Endothelial cell of umbilical vein (primary cell): ENCODE results near the gene PNCK. TPM values are rescaled to one million over a fixed set of nuclear protein-coding genes. Genes with fewer than 3 reads are reported as not detected.

Experiments
- BruUV-seq: library from RNA; stranded (reverse); fragments of 400-500 nt; replicated peaks from 2 replicates; lab custom pipeline; 2021; lab: Mats Ljungman, UMichigan
- CTCF ChIA-PET: fragments of 300-600, 350-600 bp; sonication (Branson Sonifier 250); formaldehyde crosslinking; loops from one replicate; lab custom pipeline; 2021; ENCODE audit warnings: antibody characterized with exemption, inconsistent platforms; lab: Charles Lee
- POLR2A ChIA-PET: fragments of 300-600, 350-600 bp; sonication (Branson Sonifier 250); formaldehyde crosslinking; loops from one replicate; lab custom pipeline; 2021; ENCODE audit warnings: antibody characterized with exemption, inconsistent platforms; lab: Charles Lee
- DNase-seq: peaks from one replicate; pipeline ENCODE4 v3.0.0-alpha.2; 2011; ENCODE audit warnings: low read depth, low spot score
- FAIRE-seq: peaks from 2 replicates; lab custom pipeline; 2011; peaks lifted over from hg19 to GRCh38; lab: Jason Lieb, UNC
- H2AFZ ChIP-seq: 2 replicates; pipeline ENCODE4 v1.6.0; 2012; ENCODE audit warnings: low read depth, low read length, control low read depth, inconsistent platforms
- H3K27ac ChIP-seq: 2 replicates; pipeline ENCODE4 v1.5.1; 2011; ENCODE audit warnings: low read depth, mild to moderate bottlenecking, control low read depth, low read length, moderate library complexity; ENCODE audit not compliant: insufficient read depth
- H3K27me3 ChIP-seq, 2 experiments: 2 replicates each; pipeline versions ENCODE4 v1.6.0 to v1.6.1; 2011; ENCODE audit warnings: low read length in 2 of 2, mixed read lengths in 1 of 2; ENCODE audit not compliant: control insufficient read depth in 2 of 2, insufficient read depth in 2 of 2
- H3K36me3 ChIP-seq, 2 experiments: 2 replicates in 1 of 2; 3 replicates in 1 of 2; pipeline ENCODE4 v1.5.1; 2011; ENCODE audit warnings: low read length in 2 of 2, mild to moderate bottlenecking in 1 of 2, moderate library complexity in 1 of 2; ENCODE audit not compliant: control insufficient read depth in 2 of 2, insufficient read depth in 2 of 2; ENCODE audit errors: extremely low read depth in 1 of 2
- H3K4me1 ChIP-seq: 3 replicates; pipeline ENCODE4 v1.5.1; 2011; ENCODE audit warnings: mild to moderate bottlenecking, low read length; ENCODE audit not compliant: control insufficient read depth, insufficient read depth; ENCODE audit errors: extremely low read depth
- H3K4me2 ChIP-seq: 2 replicates; pipeline ENCODE4 v1.6.1; 2011; ENCODE audit warnings: low read length, control low read depth, mixed read lengths; ENCODE audit not compliant: insufficient read depth
- H3K4me3 ChIP-seq, 3 experiments: fragments of 200-600 bp in 1 of 3; sonication (generic), shearing (Covaris generic) in 1 of 3; replicated peaks in 1 of 3; 2 replicates each; pipeline ENCODE4 v1.5.1; 2011 to 2016; ENCODE audit warnings: control low read depth in 3 of 3, low read length in 3 of 3, mild to moderate bottlenecking in 2 of 3, inconsistent platforms in 1 of 3, low read depth in 1 of 3, moderate library complexity in 1 of 3; ENCODE audit not compliant: insufficient read depth in 1 of 3
- H3K79me2 ChIP-seq: 2 replicates; pipeline ENCODE4 v1.6.0; 2012; ENCODE audit warnings: low read length, inconsistent platforms; ENCODE audit not compliant: control insufficient read depth, insufficient read depth
- H3K9ac ChIP-seq: replicated peaks from 2 replicates; pipeline ENCODE3; 2011; ENCODE audit warnings: low read length, control low read depth; ENCODE audit not compliant: insufficient read depth; ENCODE audit errors: extremely low read depth
- H3K9me1 ChIP-seq: replicated peaks from 3 replicates; pipeline ENCODE4 v1.6.0; 2011; ENCODE audit warnings: mild to moderate bottlenecking, low read length; ENCODE audit not compliant: control insufficient read depth, insufficient read depth; ENCODE audit errors: extremely low read depth
- H3K9me3 ChIP-seq: replicated peaks from 2 replicates; pipeline ENCODE4 v1.5.1; 2012; ENCODE audit warnings: low read length, inconsistent platforms; ENCODE audit not compliant: control insufficient read depth, insufficient read depth
- H4K20me1 ChIP-seq: replicated peaks from 2 replicates; pipeline ENCODE3; 2011; ENCODE audit warnings: mild to moderate bottlenecking, low read length; ENCODE audit not compliant: control insufficient read depth, insufficient read depth; ENCODE audit errors: extremely low read depth
- CTCF ChIP-seq, 2 donors: IDR thresholded peaks; 1 replicate in 1 of 2; 2 replicates in 1 of 2; pipeline ENCODE4 v1.5.1; 2011; ENCODE audit warnings: low read length in 2 of 2, mild to moderate bottlenecking in 2 of 2, moderate library complexity in 2 of 2, control low read depth in 1 of 2, inconsistent platforms in 1 of 2, low read depth in 1 of 2; ENCODE audit not compliant: insufficient read depth in 1 of 2; ENCODE audit errors: extremely low read depth in 1 of 2
- EZH2 ChIP-seq: IDR thresholded peaks from 2 replicates; pipeline ENCODE4 v1.6.1; 2012; ENCODE audit warnings: borderline replicate concordance, low read depth, mild to moderate bottlenecking, moderate library complexity, low read length, inconsistent platforms; ENCODE audit not compliant: severe bottlenecking
- FOS ChIP-seq: IDR thresholded peaks from 2 replicates; pipeline ENCODE4 v1.6.1; 2011; ENCODE audit warnings: mild to moderate bottlenecking, low read length, moderate library complexity, borderline replicate concordance; ENCODE audit not compliant: insufficient read depth
- GATA2 ChIP-seq: IDR thresholded peaks from 2 replicates; pipeline ENCODE4 v1.7.0; 2011; ENCODE audit warnings: low read depth, mild to moderate bottlenecking, moderate library complexity, mixed read lengths, low read length; ENCODE audit not compliant: insufficient read length, insufficient read depth
- JUN ChIP-seq: IDR thresholded peaks from 2 replicates; pipeline ENCODE4 v1.6.1; 2011; ENCODE audit warnings: borderline replicate concordance, low read depth; ENCODE audit not compliant: insufficient read length, insufficient read depth
- MAX ChIP-seq: IDR thresholded peaks from 2 replicates; pipeline ENCODE4 v1.6.1; 2011; ENCODE audit not compliant: insufficient read depth, insufficient read length
- MYC ChIP-seq: IDR thresholded peaks from one replicate; pipeline ENCODE4 v1.6.1; 2011; ENCODE audit warnings: mild to moderate bottlenecking, low read depth, low read length
- POLR2A ChIP-seq: IDR thresholded peaks from 2 replicates; pipeline ENCODE4 v1.6.1; 2012; ENCODE audit warnings: low read depth, mild to moderate bottlenecking, control low read depth, low read length
- POLR2AphosphoS5 ChIP-seq: IDR thresholded peaks from 2 replicates; pipeline ENCODE4 v1.6.1; 2012; ENCODE audit warnings: low read depth, mild to moderate bottlenecking, control low read depth, low read length, moderate library complexity; ENCODE audit not compliant: insufficient read depth
- dilution Hi-C: fragments of 300-500 bp; cut with MboI; formaldehyde crosslinking; loops from one replicate; pipeline ENCODE4 v1.15.0; 2019; ENCODE audit warnings: low sequenced_read_pairs; ENCODE audit not compliant: extremely low pct_ligation_motif_present
- intact Hi-C: fragments of 100-400 bp; cut with micrococcal nuclease; formaldehyde crosslinking; loops from one replicate; pipeline ENCODE4 v1.10.0; 2022
- polyA plus RNA-seq, 4 experiments: library from polyadenylated mRNA; depleted of rRNA in 3 of 4; stranded (reverse) in 3 of 4; unstranded in 1 of 4; fragments of >200 nt; gene quantifications; 2 replicates each; pipeline versions ENCODE4 v1.2.1 to v1.2.3, GENCODE V29; 2011 to 2012; ENCODE audit warnings: missing spikeins in 1 of 4
- total RNA-seq: library from RNA; stranded (reverse); gene quantifications from 2 replicates; pipeline ENCODE4 v1.2.3, GENCODE V29; 2021

PNCK gene
- total and polyA plus RNA-seq, 2 donors (not counting 3 experiments of a cell fraction or from before 2014, with no cell fraction given): 0.12 TPM; not detected in 1

GRCh38 chrX:153688911-153689590 is 15.4 kb upstream of the PNCK start:
- H3K27ac ChIP-seq: no peak overlapping the region
- FAIRE-seq: no peak
- no peaks in the 10 kb centered on the region for H3K36me3 ChIP-seq
- dilution Hi-C loops (no loop called here), intact Hi-C loops (no loop called here)
- H2AFZ ChIP-seq: no peak overlapping the region
- H3K4me3 ChIP-seq: peak overlapping the region in 1 of 3 experiments; percentile 40
- ChIA-PET CTCF (interaction anchor here (0.6 kb wide), 1 partner anchor 79 kb away, joined by 3 read pairs; no protein-coding TSS in a partner anchor), POLR2A (interaction anchor here (0.6 kb wide), 1 partner anchor 21 kb away, joined by 3 read pairs; no protein-coding TSS in a partner anchor)
- TF ChIP-seq MAX: no peak
- no peak overlapping the region for H3K9ac ChIP-seq
- DNase-seq: peak; percentile 6
- H4K20me1 ChIP-seq: no peaks in the 10 kb centered on the region
- BruUV-seq: no TSS peak
- no peaks in the 10 kb centered on the region for H3K9me3 ChIP-seq
- peaks cover 4% of the 10 kb centered on the region for H3K4me1 ChIP-seq
- no peak overlapping the region for H3K4me2 ChIP-seq
- no peaks in the 10 kb centered on the region for H3K27me3 ChIP-seq
- H3K9me1 ChIP-seq: no peaks in the 10 kb centered on the region
- no peaks in the 10 kb centered on the region for H3K79me2 ChIP-seq

GRCh38 chrX:153688506-153688905 is 14.9 kb upstream of the PNCK start:
- H2AFZ ChIP-seq: no peak overlapping the region
- no peak overlapping the region for H3K4me2 ChIP-seq
- POLR2A ChIA-PET: no interaction called here
- CTCF ChIA-PET: no interaction called here
- H3K27me3 ChIP-seq: no peaks in the 10 kb centered on the region
- FAIRE-seq: no peak
- H3K79me2 ChIP-seq: no peaks in the 10 kb centered on the region
- peak overlapping the region in 1 of 3 experiments; percentile 40 for H3K4me3 ChIP-seq
- H3K4me1 ChIP-seq: peaks cover 4% of the 10 kb centered on the region
- no peaks in the 10 kb centered on the region for H3K9me3 ChIP-seq
- H3K36me3 ChIP-seq: no peaks in the 10 kb centered on the region
- H3K9ac ChIP-seq: no peak overlapping the region
- TF ChIP-seq EZH2: no peak
- no peak for TF ChIP-seq GATA2
- TF ChIP-seq POLR2AphosphoS5: no peak
- TF ChIP-seq CTCF (IDR thresholded peaks at IDR 0.05; ENCODE audit: extremely low read depth in 1 of 2, insufficient read depth in 1 of 2, low read depth in 1 of 2, low read length in 2 of 2): no peak
- no peak for TF ChIP-seq JUN
- no peak for TF ChIP-seq MAX
- no peak for TF ChIP-seq MYC
- TF ChIP-seq POLR2A: no peak
- TF ChIP-seq FOS: no peak
- dilution Hi-C loops: no loop called here
- no peak for DNase-seq
- no peaks in the 10 kb centered on the region for H3K9me1 ChIP-seq
- H3K27ac ChIP-seq: no peak overlapping the region
- intact Hi-C loops: no loop called here
- H4K20me1 ChIP-seq: no peaks in the 10 kb centered on the region
- no TSS peak for BruUV-seq
